ENCODE measurements around the gene EPHA2.

Gene EPHA2

GRCh38 chr1:16119504-16119903 lies 36.4 kb downstream of the EPHA2 start:
- H3K27ac ChIP-seq (ENCODE audit: insufficient read depth, low read depth, low read length, poor library complexity, severe bottlenecking), result no peak overlapping the region
- no peak overlapping the region for H3K4me3 ChIP-seq (ENCODE audit: insufficient read depth, low read depth, low read length)
- H3K27me3 ChIP-seq (ENCODE audit: control insufficient read depth, insufficient read depth, low read length, poor library complexity, severe bottlenecking), result no peaks in the 10 kb centered on the region
- H3K36me3 ChIP-seq (ENCODE audit: control insufficient read depth, insufficient read depth, low read length), result no peaks in the 10 kb centered on the region
- H3K4me1 ChIP-seq (ENCODE audit: control insufficient read depth, insufficient read depth, low read length), result peaks cover 61% of the 10 kb centered on the region
- H3K9me3 ChIP-seq (ENCODE audit: control insufficient read depth, low read length), result no peaks in the 10 kb centered on the region
- 90 to 92% methylated on average over 6 of the region's 6 CpGs for WGBS, 2 experiments

- H3K27ac ChIP-seq (ENCODE audit: insufficient read depth, low read depth, low read length, poor library complexity, severe bottlenecking), result no peak overlapping the region
- no peaks in the 10 kb centered on the region for H3K9me3 ChIP-seq (ENCODE audit: control insufficient read depth, low read length)
- H3K4me3 ChIP-seq (ENCODE audit: insufficient read depth, low read depth, low read length), result no peak overlapping the region
- peaks cover 62% of the 10 kb centered on the region for H3K4me1 ChIP-seq (ENCODE audit: control insufficient read depth, insufficient read depth, low read length)
- no peaks in the 10 kb centered on the region for H3K27me3 ChIP-seq (ENCODE audit: control insufficient read depth, insufficient read depth, low read length, poor library complexity, severe bottlenecking)
- 72 to 76% methylated on average over 9 of the region's 9 CpGs for WGBS, 2 experiments
- H3K36me3 ChIP-seq (ENCODE audit: control insufficient read depth, insufficient read depth, low read length), result no peaks in the 10 kb centered on the region
Observed at GRCh38 chr1:16118706-16119105, 37.2 kb downstream of the EPHA2 start.

- H3K9me3 ChIP-seq (ENCODE audit: control insufficient read depth, low read length), result no peaks in the 10 kb centered on the region
- H3K4me1 ChIP-seq (ENCODE audit: control insufficient read depth, insufficient read depth, low read length), result peaks cover 67% of the 10 kb centered on the region
- no peaks in the 10 kb centered on the region for H3K27me3 ChIP-seq (ENCODE audit: control insufficient read depth, insufficient read depth, low read length, poor library complexity, severe bottlenecking)
- H3K27ac ChIP-seq (ENCODE audit: insufficient read depth, low read depth, low read length, poor library complexity, severe bottlenecking), result no peak overlapping the region
- no peaks in the 10 kb centered on the region for H3K36me3 ChIP-seq (ENCODE audit: control insufficient read depth, insufficient read depth, low read length)
- 83 to 90% methylated on average over 8 of the region's 8 CpGs for WGBS, 2 experiments
- no peak overlapping the region for H3K4me3 ChIP-seq (ENCODE audit: insufficient read depth, low read depth, low read length)
Observed at GRCh38 chr1:16117936-16118335, 37.9 kb downstream of the EPHA2 start.

GRCh38 chr1:16117369-16117768 lies 38.5 kb downstream of the EPHA2 start:
- Histone ChIP-seq H3K4me3 (ENCODE audit: insufficient read depth, low read depth, low read length) (no peak overlapping the region), H3K27me3 (ENCODE audit: control insufficient read depth, insufficient read depth, low read length, poor library complexity, severe bottlenecking) (no peaks in the 10 kb centered on the region), H3K36me3 (ENCODE audit: control insufficient read depth, insufficient read depth, low read length) (no peaks in the 10 kb centered on the region), H3K4me1 (ENCODE audit: control insufficient read depth, insufficient read depth, low read length) (peaks cover 68% of the 10 kb centered on the region), H3K9me3 (ENCODE audit: control insufficient read depth, low read length) (no peaks in the 10 kb centered on the region), H3K27ac (ENCODE audit: insufficient read depth, low read depth, low read length, poor library complexity, severe bottlenecking) (no peak overlapping the region)
- WGBS, 2 experiments, result 88 to 90% methylated on average over 6 of the region's 6 CpGs

GRCh38 chr1:16116625-16117024 lies 39.2 kb downstream of the EPHA2 start:
- Histone ChIP-seq H3K4me1 (ENCODE audit: control insufficient read depth, insufficient read depth, low read length) (peaks cover 74% of the 10 kb centered on the region), H3K27ac (ENCODE audit: insufficient read depth, low read depth, low read length, poor library complexity, severe bottlenecking) (peak overlapping the region; percentile 98), H3K9me3 (ENCODE audit: control insufficient read depth, low read length) (no peaks in the 10 kb centered on the region), H3K4me3 (ENCODE audit: insufficient read depth, low read depth, low read length) (no peak overlapping the region), H3K27me3 (ENCODE audit: control insufficient read depth, insufficient read depth, low read length, poor library complexity, severe bottlenecking) (no peaks in the 10 kb centered on the region), H3K36me3 (ENCODE audit: control insufficient read depth, insufficient read depth, low read length) (no peaks in the 10 kb centered on the region)
- WGBS, 2 experiments, result 26 to 28% methylated on average over 8 of the region's 8 CpGs

GRCh38 chr1:16116002-16116401 lies 39.9 kb downstream of the EPHA2 start:
- Histone ChIP-seq H3K4me1 (ENCODE audit: control insufficient read depth, insufficient read depth, low read length) (peaks cover 76% of the 10 kb centered on the region), H3K4me3 (ENCODE audit: insufficient read depth, low read depth, low read length) (no peak overlapping the region), H3K27me3 (ENCODE audit: control insufficient read depth, insufficient read depth, low read length, poor library complexity, severe bottlenecking) (no peaks in the 10 kb centered on the region), H3K27ac (ENCODE audit: insufficient read depth, low read depth, low read length, poor library complexity, severe bottlenecking) (peak overlapping the region; percentile 98), H3K9me3 (ENCODE audit: control insufficient read depth, low read length) (no peaks in the 10 kb centered on the region), H3K36me3 (ENCODE audit: control insufficient read depth, insufficient read depth, low read length) (no peaks in the 10 kb centered on the region)
- 1% methylated on average over 16 of the region's 16 CpGs for WGBS, 2 experiments

- Histone ChIP-seq H3K36me3 (ENCODE audit: control insufficient read depth, insufficient read depth, low read length) (no peaks in the 10 kb centered on the region), H3K9me3 (ENCODE audit: control insufficient read depth, low read length) (no peaks in the 10 kb centered on the region), H3K27me3 (ENCODE audit: control insufficient read depth, insufficient read depth, low read length, poor library complexity, severe bottlenecking) (no peaks in the 10 kb centered on the region), H3K4me1 (ENCODE audit: control insufficient read depth, insufficient read depth, low read length) (peaks cover 78% of the 10 kb centered on the region), H3K27ac (ENCODE audit: insufficient read depth, low read depth, low read length, poor library complexity, severe bottlenecking) (peak overlapping the region; percentile 98), H3K4me3 (ENCODE audit: insufficient read depth, low read depth, low read length) (peak overlapping the region; percentile 2)
- 0 to 2% methylated on average over 6 of the region's 6 CpGs for WGBS, 2 experiments
Observed at GRCh38 chr1:16115468-16115983, 40.3 kb downstream of the EPHA2 start.

- 88 to 90% methylated on average over 23 of the region's 23 CpGs for WGBS, 2 experiments
- Histone ChIP-seq H3K9me3 (ENCODE audit: control insufficient read depth, low read length) (no peaks in the 10 kb centered on the region), H3K4me1 (ENCODE audit: control insufficient read depth, insufficient read depth, low read length) (peaks cover 72% of the 10 kb centered on the region), H3K36me3 (ENCODE audit: control insufficient read depth, insufficient read depth, low read length) (no peaks in the 10 kb centered on the region), H3K27ac (ENCODE audit: insufficient read depth, low read depth, low read length, poor library complexity, severe bottlenecking) (peak overlapping the region; percentile 98), H3K4me3 (ENCODE audit: insufficient read depth, low read depth, low read length) (no peak overlapping the region), H3K27me3 (ENCODE audit: control insufficient read depth, insufficient read depth, low read length, poor library complexity, severe bottlenecking) (no peaks in the 10 kb centered on the region)
Observed at GRCh38 chr1:16114527-16115467, 41.1 kb downstream of the EPHA2 start.

GRCh38 chr1:16112596-16113555 lies 43.0 kb downstream of the EPHA2 start:
- Histone ChIP-seq H3K4me1 (ENCODE audit: control insufficient read depth, insufficient read depth, low read length) (peaks cover 54% of the 10 kb centered on the region), H3K27ac (ENCODE audit: insufficient read depth, low read depth, low read length, poor library complexity, severe bottlenecking) (no peak overlapping the region), H3K36me3 (ENCODE audit: control insufficient read depth, insufficient read depth, low read length) (no peaks in the 10 kb centered on the region), H3K27me3 (ENCODE audit: control insufficient read depth, insufficient read depth, low read length, poor library complexity, severe bottlenecking) (no peaks in the 10 kb centered on the region), H3K9me3 (ENCODE audit: control insufficient read depth, low read length) (no peaks in the 10 kb centered on the region), H3K4me3 (ENCODE audit: insufficient read depth, low read depth, low read length) (no peak overlapping the region)
- 53 to 57% methylated on average over 14 of the region's 14 CpGs for WGBS, 2 experiments

Measured in ectodermal cell (in vitro differentiated cells).